Measurements from ENCODE around the gene MEGF10.
A peak's percentile ranks its signal among the peaks of the same experiment; 100 is the strongest.
"Not testable (repeated sequence)": the region's sequence is repeated elsewhere in the genome, so short reads cannot be mapped to it uniquely, and the experiment has no call there.

MEGF10 gene

GRCh38 chr5:127290019-127290945, at the start of gene MEGF10:
MEGF10 (plus strand) TSS chr5:127290796; CDS start chr5:127331309, 40,513 bp downstream.
- peak in 52 of 56 donors; percentile 21 to 86 (median 62) for DNase-seq

GRCh38 chr5:127243011-127243410, 47.6 kb upstream of the MEGF10 start:
- DNase-seq = no peak

GRCh38 chr5:127254729-127255284, 35.8 kb upstream of the MEGF10 start:
- DNase-seq = no peak

- no peak for DNase-seq
Observed at GRCh38 chr5:127256886-127257597, 33.6 kb upstream of the MEGF10 start.

- no peak for DNase-seq
Observed at GRCh38 chr5:127260686-127261085, 29.9 kb upstream of the MEGF10 start.

GRCh38 chr5:127265473-127265872, 25.1 kb upstream of the MEGF10 start:
- DNase-seq = not testable (repeated sequence)

- not testable (repeated sequence) for DNase-seq
Observed at GRCh38 chr5:127268342-127268741, 22.3 kb upstream of the MEGF10 start.

GRCh38 chr5:127270713-127271112, 19.9 kb upstream of the MEGF10 start:
- DNase-seq = not testable (repeated sequence)

GRCh38 chr5:127275641-127276193, 14.9 kb upstream of the MEGF10 start:
- DNase-seq = no peak

GRCh38 chr5:127280491-127281220, 9.9 kb upstream of the MEGF10 start:
- DNase-seq = peak in 1 of 56 donors; percentile 8

- DNase-seq = no peak
Observed at GRCh38 chr5:127281609-127282008, 9.0 kb upstream of the MEGF10 start.

GRCh38 chr5:127288676-127289075, 1.9 kb upstream of the MEGF10 start:
- DNase-seq = no peak

- DNase-seq = peak in 11 of 56 donors; percentile 17 to 77 (median 50)
Observed at GRCh38 chr5:127290946-127291693, 524 bp downstream of the MEGF10 start.

- peak in 2 of 56 donors; percentile 9 to 16 for DNase-seq
Observed at GRCh38 chr5:127292030-127292735, 1.6 kb downstream of the MEGF10 start.

GRCh38 chr5:127293373-127293772, 2.8 kb downstream of the MEGF10 start:
- DNase-seq = no peak

- no peak for DNase-seq
Observed at GRCh38 chr5:127294829-127295228, 4.2 kb downstream of the MEGF10 start.

- DNase-seq = no peak
Observed at GRCh38 chr5:127295454-127295853, 4.9 kb downstream of the MEGF10 start.

- no peak for DNase-seq
Observed at GRCh38 chr5:127296321-127296720, 5.7 kb downstream of the MEGF10 start.

GRCh38 chr5:127296894-127297293, 6.3 kb downstream of the MEGF10 start:
- not testable (repeated sequence) for DNase-seq
